ENCODE results near the gene FRYL.
A peak's percentile ranks its signal among the peaks of the same experiment; 100 is the strongest.
"Not testable (repeated sequence)": the region's sequence is repeated elsewhere in the genome, so short reads cannot be mapped to it uniquely, and the experiment has no call there.

FRYL gene

DNA sequence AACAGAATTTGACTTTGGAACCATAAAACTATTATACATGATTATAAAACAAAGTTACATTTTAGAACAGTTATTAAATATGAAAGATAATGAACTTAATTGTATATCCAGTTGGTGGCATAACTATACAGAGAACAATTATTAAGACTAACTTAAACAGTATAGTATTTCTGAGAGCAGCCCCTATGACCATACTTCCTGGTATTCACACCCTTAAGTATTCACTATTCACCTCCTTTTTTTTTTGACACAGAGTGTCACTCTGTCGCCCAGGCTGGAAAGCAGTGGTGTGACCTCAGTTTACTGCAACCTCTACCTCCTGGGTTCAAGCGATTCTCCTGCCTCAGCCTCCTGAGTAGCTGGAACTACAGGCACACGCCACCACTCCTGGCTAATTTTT lies 74.5 kb downstream of the FRYL start:
- Mint-ChIP-seq H3K4me1 (ENCODE audit: low read depth) (peaks cover 39% of the 10 kb centered on the region), H3K27ac (no peak overlapping the region), H3K36me3 (peaks cover 16% of the 10 kb centered on the region), H3K27me3 (no peaks in the 10 kb centered on the region), H3K4me3 (no peak overlapping the region), H3K9me3 (ENCODE audit: low read depth) (no peaks in the 10 kb centered on the region)

DNA sequence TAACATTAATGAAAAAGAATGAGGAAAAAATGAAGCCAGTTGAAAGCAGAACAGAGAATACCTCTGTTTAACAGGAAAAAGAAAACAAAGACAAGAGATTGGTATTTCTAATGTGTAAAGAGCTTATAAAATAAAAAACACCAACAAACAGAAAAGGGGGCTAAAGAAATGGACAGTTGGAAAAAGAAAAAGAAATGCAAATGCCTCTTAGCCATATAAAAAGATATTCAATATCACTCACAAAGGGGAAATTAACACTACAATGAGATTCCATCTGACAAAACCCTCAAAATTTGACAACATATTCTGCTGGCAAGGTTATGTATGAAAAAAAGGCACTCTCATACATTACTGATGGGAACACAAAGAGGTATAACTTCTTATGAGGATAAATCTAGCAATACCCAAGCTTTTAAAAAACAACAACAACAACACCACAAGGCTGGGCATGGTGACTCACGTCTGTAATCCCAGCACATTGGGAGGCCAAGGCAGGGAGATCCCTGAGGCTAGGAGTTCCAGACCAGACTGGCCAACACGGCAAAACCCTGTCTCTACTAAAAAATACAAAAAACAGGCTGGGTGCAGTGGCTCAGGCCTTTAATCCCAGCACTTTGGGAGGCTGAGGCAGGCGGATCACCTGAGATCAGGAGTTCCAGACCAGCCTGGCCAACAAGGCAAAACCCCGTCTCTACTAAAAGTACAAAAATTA lies 75.8 kb downstream of the FRYL start:
- no peaks in the 10 kb centered on the region for H3K27me3 Mint-ChIP-seq
- H3K4me3 Mint-ChIP-seq = no peak overlapping the region

DNA sequence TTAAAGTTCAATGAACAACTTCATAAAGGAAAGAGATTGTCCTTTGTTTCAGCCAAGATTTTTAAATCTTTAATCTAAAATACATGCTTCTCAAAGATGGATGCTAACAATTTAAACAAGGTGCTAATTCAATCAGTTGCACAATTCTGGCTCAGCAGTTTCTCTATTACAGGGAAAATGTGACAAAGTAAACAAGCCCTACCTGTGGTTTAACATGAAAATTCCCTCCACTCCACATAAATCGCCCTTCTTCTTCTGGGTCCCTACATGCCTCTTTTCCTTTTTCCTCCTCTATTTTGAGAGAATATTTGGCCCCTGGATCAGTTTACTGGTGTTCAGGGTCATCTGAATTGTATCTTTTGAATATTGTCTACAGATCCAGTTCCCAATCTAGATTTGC lies 80.6 kb downstream of the FRYL start:
- Mint-ChIP-seq H3K27ac (peak overlapping the region; percentile 52), H3K36me3 (peaks cover 5% of the 10 kb centered on the region), H3K9me3 (ENCODE audit: low read depth) (no peaks in the 10 kb centered on the region), H3K27me3 (no peaks in the 10 kb centered on the region), H3K4me1 (ENCODE audit: low read depth) (peaks cover 73% of the 10 kb centered on the region), H3K4me3 (peak overlapping the region; percentile 48)

More for the DNA sequence above, 75.8 kb downstream of the FRYL start:
- Mint-ChIP-seq H3K36me3 (peaks cover 4% of the 10 kb centered on the region), H3K27ac (peak overlapping the region; percentile 11), H3K9me3 (ENCODE audit: low read depth) (no peaks in the 10 kb centered on the region), H3K4me1 (ENCODE audit: low read depth) (peaks cover 41% of the 10 kb centered on the region)

DNA sequence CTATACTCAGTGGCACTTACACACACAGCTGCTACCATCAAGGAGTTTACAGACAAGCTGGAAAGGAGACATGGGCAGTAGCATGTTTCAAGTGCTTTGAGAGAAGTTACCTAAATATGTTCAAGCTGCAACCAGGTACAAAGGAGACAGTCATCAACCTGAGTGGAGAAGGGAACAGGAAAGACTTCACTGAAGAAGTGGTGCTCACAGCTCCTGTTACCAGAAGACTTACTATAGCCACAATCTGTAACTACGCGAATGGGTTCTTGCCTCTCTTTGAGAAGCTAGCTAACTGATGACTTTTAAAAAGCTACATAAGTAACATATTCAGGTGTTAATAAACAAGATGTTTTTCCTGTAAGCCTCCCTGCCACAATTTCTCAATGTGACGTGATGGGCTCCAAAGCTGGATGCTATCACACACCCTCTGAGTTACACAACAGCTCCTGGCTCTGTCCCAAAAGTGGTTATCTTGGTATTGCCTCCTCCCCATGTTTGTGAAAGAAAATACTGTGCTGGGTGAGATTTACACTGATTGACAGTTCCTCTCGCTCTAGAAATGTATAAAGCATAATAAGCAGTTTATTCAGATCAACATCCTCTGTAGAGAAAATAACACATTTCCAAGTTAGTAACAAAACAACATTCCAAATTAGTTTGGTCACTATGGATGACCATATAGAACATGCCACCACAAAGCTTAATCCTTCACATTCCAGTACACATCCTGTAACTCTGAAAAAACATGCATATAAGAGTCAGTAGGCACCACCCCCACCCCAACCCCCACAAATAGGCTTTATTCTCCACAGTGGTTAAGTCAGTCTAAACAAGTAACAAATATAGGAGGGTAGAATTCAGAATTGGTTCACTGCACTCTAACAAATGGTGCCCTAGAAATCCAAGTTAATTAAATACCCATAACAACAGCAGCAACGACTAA lies 81.8 kb downstream of the FRYL start:
- H3K27ac Mint-ChIP-seq = no peak overlapping the region
- H3K4me1 Mint-ChIP-seq (ENCODE audit: low read depth) = peaks cover 71% of the 10 kb centered on the region
- peaks cover 5% of the 10 kb centered on the region for H3K36me3 Mint-ChIP-seq
- H3K9me3 Mint-ChIP-seq (ENCODE audit: low read depth) = no peaks in the 10 kb centered on the region
- H3K27me3 Mint-ChIP-seq = no peaks in the 10 kb centered on the region
- no peak overlapping the region for H3K4me3 Mint-ChIP-seq

DNA sequence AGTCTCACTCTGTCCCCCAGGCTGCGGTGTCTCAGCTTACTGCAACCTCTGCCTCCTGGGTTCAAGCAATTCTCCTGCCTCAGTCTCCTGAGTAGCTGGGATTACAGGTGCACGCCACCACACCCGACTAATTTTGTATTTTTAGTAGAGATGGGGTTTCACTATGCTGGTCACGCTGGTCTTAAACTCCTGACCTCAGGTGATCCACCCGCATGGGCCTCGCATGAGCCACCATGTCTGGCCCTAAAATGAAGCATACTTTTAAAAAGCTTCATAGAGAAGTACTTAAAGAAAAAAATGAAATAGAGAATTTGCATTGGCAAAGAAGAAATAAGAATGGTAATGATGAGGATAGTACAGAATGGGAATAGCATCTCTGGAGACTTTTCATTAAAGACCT lies 82.6 kb downstream of the FRYL start:
- H3K27ac Mint-ChIP-seq; H3K27me3 Mint-ChIP-seq; H3K4me3 Mint-ChIP-seq; H3K9me3 Mint-ChIP-seq (ENCODE audit: low read depth); H3K36me3 Mint-ChIP-seq: not testable (repeated sequence)
- peaks cover 70% of the 10 kb centered on the region for H3K4me1 Mint-ChIP-seq (ENCODE audit: low read depth)

DNA sequence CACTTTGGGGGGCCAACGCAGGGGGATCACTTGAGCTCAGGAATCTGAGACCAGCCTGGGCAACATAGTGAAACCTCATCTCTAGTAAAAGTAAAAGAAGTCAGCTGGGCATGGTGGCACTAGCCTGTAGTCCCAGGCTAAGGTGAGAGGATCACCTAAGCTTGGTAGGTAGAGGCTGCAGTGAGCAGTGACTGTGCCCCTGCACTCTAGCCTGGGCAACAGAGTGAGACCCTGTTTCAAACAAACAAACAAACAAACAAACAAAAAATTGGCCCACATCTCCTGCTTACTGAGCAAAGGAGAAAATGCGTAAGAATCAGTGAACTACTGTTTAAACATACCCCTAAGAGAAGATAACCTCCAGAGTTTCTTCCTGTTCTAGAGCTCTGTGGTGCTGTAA lies 85.3 kb downstream of the FRYL start:
- H3K27me3 Mint-ChIP-seq = no peaks in the 10 kb centered on the region
- no peak overlapping the region for H3K4me3 Mint-ChIP-seq
- no peak overlapping the region for H3K27ac Mint-ChIP-seq

DNA sequence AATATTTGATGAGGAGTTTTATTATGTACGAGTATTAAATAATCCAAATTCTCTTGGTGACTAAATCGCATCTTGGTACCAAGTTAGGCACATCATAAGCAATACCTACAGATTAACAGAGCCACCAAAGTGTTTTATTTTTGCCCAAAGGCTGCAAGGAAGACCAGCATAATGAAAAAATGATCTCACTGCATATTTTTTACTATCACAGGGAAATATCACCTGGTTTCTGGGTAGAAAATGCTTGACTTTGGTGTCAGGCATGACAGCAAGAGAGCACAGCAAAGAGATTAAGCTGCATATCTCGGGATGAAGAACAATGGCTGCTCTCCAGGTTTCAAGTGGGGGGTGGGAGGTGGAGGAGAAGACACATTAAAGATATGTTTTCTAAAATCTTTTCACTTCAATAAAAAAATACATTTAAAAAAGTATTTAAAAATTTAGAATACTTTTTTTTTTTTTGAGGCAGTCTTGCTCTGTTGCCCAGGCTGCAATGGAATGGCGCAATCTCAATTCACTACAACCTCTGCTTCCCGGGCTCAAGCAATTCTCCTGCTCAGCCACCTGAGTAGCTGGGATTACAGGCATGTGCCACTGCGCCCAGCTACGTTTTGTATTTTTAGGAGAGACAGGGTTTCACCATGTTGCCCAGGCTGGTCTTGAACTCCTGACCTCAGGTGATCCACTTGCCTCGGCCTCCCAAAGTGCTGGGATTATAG lies 86.1 kb downstream of the FRYL start:
- Mint-ChIP-seq H3K36me3 (peaks cover 5% of the 10 kb centered on the region), H3K4me3 (no peak overlapping the region), H3K27me3 (no peaks in the 10 kb centered on the region), H3K27ac (no peak overlapping the region), H3K9me3 (ENCODE audit: low read depth) (no peaks in the 10 kb centered on the region), H3K4me1 (ENCODE audit: low read depth) (peaks cover 66% of the 10 kb centered on the region)

More for the DNA sequence above, 85.3 kb downstream of the FRYL start:
- peaks cover 5% of the 10 kb centered on the region for H3K36me3 Mint-ChIP-seq
- H3K9me3 Mint-ChIP-seq (ENCODE audit: low read depth) = no peaks in the 10 kb centered on the region
- peaks cover 68% of the 10 kb centered on the region for H3K4me1 Mint-ChIP-seq (ENCODE audit: low read depth)

DNA sequence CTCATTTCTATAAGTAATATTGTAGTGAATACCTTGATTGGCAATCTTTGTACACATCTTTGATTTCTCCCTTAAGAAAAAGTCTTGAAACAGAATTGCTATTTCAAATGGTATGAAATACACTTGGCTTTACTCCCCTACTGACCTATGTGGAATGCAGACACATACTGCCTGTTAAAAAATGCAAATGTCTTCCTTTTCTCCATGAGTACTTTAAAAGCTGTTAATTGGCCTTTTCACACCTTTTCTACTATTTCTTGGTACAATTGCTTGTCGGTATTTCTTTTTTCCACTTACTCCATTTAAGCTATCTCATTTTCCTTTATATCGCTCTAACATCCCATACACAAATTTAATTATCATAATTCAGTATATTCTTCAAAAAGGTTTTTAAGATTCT lies 87.2 kb downstream of the FRYL start:
- Mint-ChIP-seq H3K4me3 (no peak overlapping the region), H3K27me3 (no peaks in the 10 kb centered on the region), H3K27ac (no peak overlapping the region), H3K9me3 (ENCODE audit: low read depth) (no peaks in the 10 kb centered on the region), H3K36me3 (peaks cover 5% of the 10 kb centered on the region), H3K4me1 (ENCODE audit: low read depth) (peaks cover 63% of the 10 kb centered on the region)

DNA sequence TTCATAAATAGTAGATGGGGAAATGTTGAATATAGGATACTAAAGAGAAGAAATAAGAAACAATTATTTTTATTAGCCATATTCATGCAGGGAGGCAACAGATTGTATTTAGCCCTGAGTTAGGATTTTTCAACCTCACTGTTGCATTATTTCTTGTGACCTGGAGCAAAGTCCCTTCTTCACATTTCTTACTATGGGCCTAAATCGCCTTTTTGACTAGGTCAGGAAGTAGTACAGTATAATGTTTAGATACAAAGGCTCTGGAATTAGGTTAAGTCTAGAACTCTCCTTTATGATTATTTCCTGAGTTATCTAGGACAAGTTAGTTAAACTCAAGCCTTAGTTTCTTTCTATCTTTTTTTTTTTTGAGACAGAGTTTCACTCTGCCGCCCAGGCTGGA lies 88.0 kb downstream of the FRYL start:
- peaks cover 5% of the 10 kb centered on the region for H3K36me3 Mint-ChIP-seq
- peaks cover 61% of the 10 kb centered on the region for H3K4me1 Mint-ChIP-seq (ENCODE audit: low read depth)
- H3K27me3 Mint-ChIP-seq = no peaks in the 10 kb centered on the region
- H3K9me3 Mint-ChIP-seq (ENCODE audit: low read depth) = no peaks in the 10 kb centered on the region
- H3K4me3 Mint-ChIP-seq = no peak overlapping the region
- no peak overlapping the region for H3K27ac Mint-ChIP-seq

DNA sequence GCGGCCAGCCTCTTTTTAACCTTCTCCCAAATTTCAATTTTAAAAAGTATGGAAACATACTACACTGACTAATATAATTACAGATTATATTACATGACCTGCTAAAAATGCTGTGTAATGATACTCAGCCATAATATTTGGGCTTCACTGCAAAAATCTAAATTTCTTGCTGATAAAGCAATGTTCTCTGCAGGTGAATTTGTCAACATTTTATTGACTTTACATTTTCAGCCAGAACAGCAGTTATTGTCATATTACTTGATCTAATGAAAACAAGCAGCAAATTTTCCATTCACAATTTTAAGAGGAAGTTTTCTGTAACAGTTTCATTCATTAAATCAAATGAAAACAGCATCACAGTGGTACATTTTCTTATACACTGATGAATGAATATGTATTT lies 91.1 kb downstream of the FRYL start:
- no peak overlapping the region for H3K27ac Mint-ChIP-seq
- no peak overlapping the region for H3K4me3 Mint-ChIP-seq
- no peaks in the 10 kb centered on the region for H3K9me3 Mint-ChIP-seq (ENCODE audit: low read depth)
- peaks cover 58% of the 10 kb centered on the region for H3K4me1 Mint-ChIP-seq (ENCODE audit: low read depth)
- H3K27me3 Mint-ChIP-seq = no peaks in the 10 kb centered on the region
- H3K36me3 Mint-ChIP-seq = no peaks in the 10 kb centered on the region

DNA sequence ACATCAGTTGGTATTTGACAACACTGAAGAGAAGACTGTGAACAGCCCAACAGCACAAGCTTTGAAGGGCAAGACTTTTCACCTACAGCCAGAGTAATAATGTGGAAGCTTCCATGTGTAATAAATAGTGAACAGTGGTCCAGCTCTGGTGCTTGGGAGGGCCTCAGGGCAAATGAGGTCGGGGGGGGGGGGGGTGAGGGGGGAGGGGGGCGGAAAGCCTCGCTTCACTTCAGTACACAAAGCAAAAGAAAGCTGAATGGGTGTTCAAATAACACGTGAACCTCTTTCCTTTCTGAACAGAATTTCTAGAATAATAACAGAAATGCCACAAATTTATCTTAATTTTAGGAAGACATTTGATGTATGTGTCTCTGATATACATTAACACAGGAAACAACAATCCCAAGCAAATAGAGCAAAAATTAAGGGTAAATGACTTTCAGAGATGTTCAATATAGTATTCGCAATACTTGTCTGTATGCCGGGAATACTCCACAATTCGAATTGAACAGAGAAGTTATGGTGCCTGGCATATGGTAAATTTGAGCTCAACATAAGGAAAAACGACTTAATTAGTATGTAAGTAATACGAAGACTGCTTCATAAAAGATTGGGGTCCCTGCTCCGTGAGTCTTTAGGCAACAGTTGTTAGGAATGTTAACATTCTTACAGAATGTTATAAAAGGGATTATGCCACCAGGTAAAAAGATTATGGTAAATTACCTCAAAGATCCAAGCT lies 92.6 kb downstream of the FRYL start:
- no peak overlapping the region for H3K27ac Mint-ChIP-seq
- peaks cover 6% of the 10 kb centered on the region for H3K36me3 Mint-ChIP-seq
- no peaks in the 10 kb centered on the region for H3K27me3 Mint-ChIP-seq
- no peak overlapping the region for H3K4me3 Mint-ChIP-seq
- H3K9me3 Mint-ChIP-seq (ENCODE audit: low read depth) = no peaks in the 10 kb centered on the region
- peaks cover 56% of the 10 kb centered on the region for H3K4me1 Mint-ChIP-seq (ENCODE audit: low read depth)

DNA sequence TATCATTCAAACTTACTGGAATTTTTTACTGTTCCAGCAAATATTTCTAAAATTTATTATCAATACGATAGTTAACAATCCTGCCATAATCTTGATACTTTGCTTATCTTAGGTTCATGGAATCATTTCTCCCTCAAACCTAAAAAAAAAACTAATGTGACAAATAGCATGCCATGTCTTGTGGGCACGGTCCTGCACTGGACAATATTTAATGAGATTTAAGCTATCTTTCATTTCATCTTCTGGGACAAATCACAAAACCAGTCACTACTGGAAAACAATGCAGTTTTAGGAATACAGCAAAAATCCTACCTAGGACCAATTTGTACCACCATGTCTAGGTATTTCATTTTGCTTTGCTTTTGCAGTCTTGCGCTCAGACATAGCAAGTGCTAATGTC lies 93.7 kb downstream of the FRYL start:
- Mint-ChIP-seq H3K27ac (no peak overlapping the region), H3K36me3 (peaks cover 7% of the 10 kb centered on the region), H3K4me3 (no peak overlapping the region), H3K4me1 (ENCODE audit: low read depth) (peaks cover 61% of the 10 kb centered on the region), H3K9me3 (ENCODE audit: low read depth) (no peaks in the 10 kb centered on the region), H3K27me3 (no peaks in the 10 kb centered on the region)

DNA sequence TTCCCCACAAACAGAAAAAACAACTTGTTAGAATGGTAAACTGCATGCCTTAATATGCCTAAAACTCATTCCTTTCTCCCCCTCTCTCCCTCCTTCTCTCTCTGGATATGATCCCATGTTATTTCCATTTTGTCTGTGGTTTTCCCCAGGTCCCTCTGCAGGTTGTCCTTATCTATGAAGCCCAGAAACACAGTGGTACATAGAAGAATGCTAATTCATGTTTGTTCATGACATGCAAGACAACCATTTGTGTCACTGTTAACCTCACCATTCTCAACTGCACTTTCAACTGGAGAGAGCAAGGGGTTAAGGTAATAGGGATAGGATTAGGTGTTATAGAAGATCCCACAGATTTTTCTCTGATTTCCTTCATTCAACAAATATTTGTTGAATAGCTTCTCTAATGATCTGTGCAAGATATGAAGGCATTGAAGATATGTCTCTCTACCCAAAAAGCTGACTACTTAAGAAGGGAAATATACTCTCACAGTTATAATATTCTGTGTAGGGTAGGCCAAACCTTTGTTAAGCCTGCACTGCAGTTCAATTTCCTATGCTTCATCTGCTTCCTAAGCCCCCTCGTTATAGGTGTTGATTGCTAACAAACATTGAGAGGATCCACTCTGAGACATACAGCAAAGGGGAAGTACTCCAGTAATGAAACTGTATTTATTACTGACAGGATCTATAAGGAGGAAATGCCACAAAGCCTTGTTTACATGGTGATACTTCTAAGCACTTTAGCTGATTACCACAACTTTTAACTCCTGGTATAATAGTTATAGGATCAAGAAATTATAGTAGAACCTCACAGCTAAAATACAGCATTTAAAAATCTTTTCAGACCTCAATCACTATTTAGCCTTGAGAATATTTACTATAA lies 96.1 kb downstream of the FRYL start:
- Mint-ChIP-seq H3K4me1 (ENCODE audit: low read depth) (peaks cover 54% of the 10 kb centered on the region), H3K4me3 (no peak overlapping the region), H3K27me3 (no peaks in the 10 kb centered on the region), H3K36me3 (peaks cover 7% of the 10 kb centered on the region), H3K27ac (no peak overlapping the region), H3K9me3 (ENCODE audit: low read depth) (no peaks in the 10 kb centered on the region)

DNA sequence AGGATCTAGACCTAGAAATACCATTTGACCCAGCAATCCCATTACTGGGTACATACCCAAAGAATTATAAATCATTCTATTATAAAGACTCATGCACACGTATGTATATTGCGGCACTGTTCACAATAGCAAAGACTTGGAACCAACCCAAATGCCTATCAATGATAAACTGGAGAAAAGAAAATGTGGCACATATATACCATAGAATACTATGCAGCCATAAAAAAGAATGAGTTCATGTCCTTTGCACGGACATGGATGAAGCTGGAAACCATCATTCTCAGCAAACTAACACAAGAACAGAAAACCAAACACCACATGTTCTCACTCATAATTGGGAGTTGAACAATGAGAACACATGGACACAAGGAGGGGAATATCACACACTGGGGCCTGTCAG lies 97.2 kb downstream of the FRYL start:
- Mint-ChIP-seq H3K4me1 (ENCODE audit: low read depth) (peaks cover 46% of the 10 kb centered on the region), H3K27ac (peak overlapping the region; percentile 41)
- H3K4me3 Mint-ChIP-seq; H3K9me3 Mint-ChIP-seq (ENCODE audit: low read depth); H3K27me3 Mint-ChIP-seq; H3K36me3 Mint-ChIP-seq: not testable (repeated sequence)

Measured in activated naive CD8-positive, alpha-beta T cell (primary cell).